T-helper 1 cell (primary cell): ENCODE results near the gene NINJ1.
"Not testable (repeated sequence)": the region's sequence is repeated elsewhere in the genome, so short reads cannot be mapped to it uniquely, and the experiment has no call there.

Experiments used
- DNase-seq, 5 donors: peaks; one replicate each; pipeline ENCODE4 v3.0.0-alpha.2; 2012 to 2020

The NINJ1 gene

GRCh38 chr9:93159601-93160471 lies 25.8 kb upstream of the NINJ1 start:
- peak; percentile 36 to 63 (median 51) for DNase-seq

- peak in 1 of 5 donors; percentile 94 for DNase-seq
Observed at GRCh38 chr9:93156475-93157008, 22.5 kb upstream of the NINJ1 start.

- DNase-seq = no peak
Observed at GRCh38 chr9:93155716-93156474, 21.8 kb upstream of the NINJ1 start.

GRCh38 chr9:93154293-93154903 lies 20.3 kb upstream of the NINJ1 start:
- DNase-seq = peak in 2 of 5 donors; percentile 32 to 47

- no peak for DNase-seq
Observed at GRCh38 chr9:93151097-93151784, 17.2 kb upstream of the NINJ1 start.

GRCh38 chr9:93149361-93149760 lies 15.3 kb upstream of the NINJ1 start:
- DNase-seq = peak in 1 of 5 donors; percentile 17

- no peak for DNase-seq
Observed at GRCh38 chr9:93148721-93149120, 14.7 kb upstream of the NINJ1 start.

GRCh38 chr9:93147632-93148031 lies 13.6 kb upstream of the NINJ1 start:
- DNase-seq = no peak

GRCh38 chr9:93146696-93147095 lies 12.6 kb upstream of the NINJ1 start:
- DNase-seq = not testable (repeated sequence)

GRCh38 chr9:93143830-93144530 lies 9.9 kb upstream of the NINJ1 start:
- peak; percentile 38 to 71 (median 60) for DNase-seq

- no peak for DNase-seq
Observed at GRCh38 chr9:93141771-93142483, 7.9 kb upstream of the NINJ1 start.

- no peak for DNase-seq
Observed at GRCh38 chr9:93139365-93140182, 5.5 kb upstream of the NINJ1 start.

GRCh38 chr9:93138171-93138764 lies 4.2 kb upstream of the NINJ1 start:
- DNase-seq = peak in 1 of 5 donors; percentile 45

- DNase-seq = no peak
Observed at GRCh38 chr9:93137362-93137761, 3.3 kb upstream of the NINJ1 start.

GRCh38 chr9:93136011-93136440 lies 2.0 kb upstream of the NINJ1 start:
- no peak for DNase-seq

- DNase-seq = no peak
Observed at GRCh38 chr9:93134740-93135444, 841 bp upstream of the NINJ1 start.

- DNase-seq = peak in 2 of 5 donors; percentile 38 to 51
Observed at GRCh38 chr9:93133681-93134014, 403 bp downstream of the NINJ1 start.

GRCh38 chr9:93132946-93133680 lies 938 bp downstream of the NINJ1 start:
- peak in 2 of 5 donors; percentile 46 to 50 for DNase-seq
